Keratinocyte (primary cell): ENCODE measurements around the gene IL4R. TPM values are rescaled to one million over a fixed set of nuclear protein-coding genes. Genes with fewer than 3 reads are reported as not detected.

ENCODE experiments used
- DNase-seq: peaks from one replicate; pipeline ENCODE4 v3.0.0-alpha.2; 2011; ENCODE audit warnings: low read depth, missing footprints, low spot score
- FAIRE-seq: peaks from 2 replicates; lab custom pipeline; 2011; peaks lifted over from hg19 to GRCh38; lab: Jason Lieb, UNC
- H2AFZ ChIP-seq: 2 replicates; pipeline ENCODE4 v1.6.0; 2012; ENCODE audit warnings: low read length, control low read depth, inconsistent platforms; ENCODE audit not compliant: control insufficient read depth
- H3K27ac ChIP-seq: 2 replicates; pipeline ENCODE4 v1.5.1; 2011; ENCODE audit warnings: low read length; ENCODE audit not compliant: control insufficient read depth, insufficient read depth
- H3K27me3 ChIP-seq: 3 replicates; pipeline ENCODE4 v1.6.0; 2011; ENCODE audit warnings: low read length; ENCODE audit not compliant: control insufficient read depth, insufficient read depth; ENCODE audit errors: extremely low read depth
- H3K36me3 ChIP-seq, 2 experiments: 2 replicates in 1 of 2; 3 replicates in 1 of 2; pipeline ENCODE4 v1.5.1; 2011; ENCODE audit warnings: low read length in 2 of 2, mild to moderate bottlenecking in 1 of 2; ENCODE audit not compliant: control insufficient read depth in 2 of 2, insufficient read depth in 2 of 2; ENCODE audit errors: extremely low read depth in 1 of 2
- H3K4me1 ChIP-seq: 3 replicates; pipeline ENCODE4 v1.5.1; 2011; ENCODE audit warnings: low read length; ENCODE audit not compliant: control insufficient read depth, insufficient read depth; ENCODE audit errors: extremely low read depth
- H3K4me2 ChIP-seq: 3 replicates; pipeline ENCODE4 v1.6.0; 2011; ENCODE audit warnings: low read depth, low read length; ENCODE audit not compliant: control insufficient read depth, insufficient read depth; ENCODE audit errors: extremely low read depth
- H3K4me3 ChIP-seq, 3 experiments: fragments of 200-600 bp in 1 of 3; sonication (generic) in 1 of 3; 2 replicates in 2 of 3; 3 replicates in 1 of 3; pipeline ENCODE4 v1.5.1; 2011 to 2016; ENCODE audit warnings: low read length in 3 of 3, mild to moderate bottlenecking in 3 of 3, control low read depth in 2 of 3, inconsistent platforms in 1 of 3, low read depth in 1 of 3, mixed read lengths in 1 of 3, mixed run types in 1 of 3, moderate library complexity in 1 of 3; ENCODE audit not compliant: control insufficient read depth in 2 of 3, insufficient read depth in 2 of 3; ENCODE audit errors: extremely low read depth in 1 of 3
- H3K79me2 ChIP-seq: 2 replicates; pipeline ENCODE4 v1.6.0; 2012; ENCODE audit warnings: low read length; ENCODE audit not compliant: control insufficient read depth, insufficient read depth
- H3K9ac ChIP-seq: 3 replicates; pipeline ENCODE4 v1.6.0; 2011; ENCODE audit warnings: low read length; ENCODE audit not compliant: control insufficient read depth, insufficient read depth; ENCODE audit errors: extremely low read depth
- H3K9me1 ChIP-seq: 3 replicates; pipeline ENCODE4 v1.6.0; 2011; ENCODE audit warnings: low read length; ENCODE audit not compliant: control insufficient read depth, insufficient read depth; ENCODE audit errors: extremely low read depth
- H3K9me3 ChIP-seq: 2 replicates; pipeline ENCODE4 v1.5.1; 2012; ENCODE audit warnings: low read depth, low read length; ENCODE audit not compliant: control insufficient read depth
- H4K20me1 ChIP-seq: 3 replicates; pipeline ENCODE4 v1.6.0; 2011; ENCODE audit warnings: low read length; ENCODE audit not compliant: control insufficient read depth, insufficient read depth; ENCODE audit errors: extremely low read depth
- EZH2 ChIP-seq: IDR thresholded peaks from one replicate; pipeline ENCODE4 v1.6.1; 2012; ENCODE audit warnings: inconsistent platforms, mild to moderate bottlenecking, low read length, moderate library complexity
- dilution Hi-C: fragments of 300-500 bp; cut with MboI; formaldehyde crosslinking; loops from one replicate; pipeline ENCODE4 v1.7.0; 2020; ENCODE audit warnings: low sequenced_read_pairs; ENCODE audit not compliant: extremely low pct_ligation_motif_present
- polyA plus RNA-seq, 5 experiments: library from polyadenylated mRNA; depleted of rRNA in 3 of 5; stranded (reverse) in 3 of 5; stranded (forward) in 1 of 5; unstranded in 1 of 5; fragments of >200 nt; gene quantifications; 1 replicate in 1 of 5; 2 replicates in 3 of 5; 3 replicates in 1 of 5; pipeline versions ENCODE4 v1.2.1 to v1.2.3, GENCODE V29; 2011 to 2012; ENCODE audit warnings: missing spikeins in 2 of 5, low read depth in 1 of 5, low replicate concordance in 1 of 5
- TF ChIP-seq, protein P1 (sequence below), 3 experiments: IDR thresholded peaks in 1 of 3; conservative IDR thresholded peaks in 1 of 3; optimal IDR thresholded peaks in 1 of 3; 2 replicates in 2 of 3; 3 replicates in 1 of 3; pipeline versions ENCODE3 to v1.5.1; 2011; ENCODE audit warnings: low read length in 3 of 3, mild to moderate bottlenecking in 3 of 3, moderate library complexity in 2 of 3, control low read depth in 1 of 3, inconsistent platforms in 1 of 3; ENCODE audit not compliant: insufficient read depth in 2 of 3; ENCODE audit errors: extremely low read depth in 1 of 3

Gene IL4R
- polyA plus RNA-seq, 1 donor (not counting 4 experiments of a cell fraction or from before 2014, with no cell fraction given), result 60.5 TPM

GRCh38 chr16:27402569-27402963 lies 88.8 kb downstream of the IL4R start:
- DNase-seq (no peak), FAIRE-seq (no peak)
- Histone ChIP-seq H3K27ac (no peak overlapping the region), H2AFZ (no peak overlapping the region), H3K4me2 (no peak overlapping the region), H3K4me1 (no peaks in the 10 kb centered on the region), H3K9me1 (no peaks in the 10 kb centered on the region), H3K9me3 (no peaks in the 10 kb centered on the region), H3K4me3 (no peak overlapping the region), H4K20me1 (no peaks in the 10 kb centered on the region), H3K79me2 (no peaks in the 10 kb centered on the region), H3K36me3 (no peaks in the 10 kb centered on the region), H3K27me3 (peaks cover 29% of the 10 kb centered on the region), H3K9ac (no peak overlapping the region)
- no peak for TF ChIP-seq EZH2
- TF ChIP-seq, protein P1, sequence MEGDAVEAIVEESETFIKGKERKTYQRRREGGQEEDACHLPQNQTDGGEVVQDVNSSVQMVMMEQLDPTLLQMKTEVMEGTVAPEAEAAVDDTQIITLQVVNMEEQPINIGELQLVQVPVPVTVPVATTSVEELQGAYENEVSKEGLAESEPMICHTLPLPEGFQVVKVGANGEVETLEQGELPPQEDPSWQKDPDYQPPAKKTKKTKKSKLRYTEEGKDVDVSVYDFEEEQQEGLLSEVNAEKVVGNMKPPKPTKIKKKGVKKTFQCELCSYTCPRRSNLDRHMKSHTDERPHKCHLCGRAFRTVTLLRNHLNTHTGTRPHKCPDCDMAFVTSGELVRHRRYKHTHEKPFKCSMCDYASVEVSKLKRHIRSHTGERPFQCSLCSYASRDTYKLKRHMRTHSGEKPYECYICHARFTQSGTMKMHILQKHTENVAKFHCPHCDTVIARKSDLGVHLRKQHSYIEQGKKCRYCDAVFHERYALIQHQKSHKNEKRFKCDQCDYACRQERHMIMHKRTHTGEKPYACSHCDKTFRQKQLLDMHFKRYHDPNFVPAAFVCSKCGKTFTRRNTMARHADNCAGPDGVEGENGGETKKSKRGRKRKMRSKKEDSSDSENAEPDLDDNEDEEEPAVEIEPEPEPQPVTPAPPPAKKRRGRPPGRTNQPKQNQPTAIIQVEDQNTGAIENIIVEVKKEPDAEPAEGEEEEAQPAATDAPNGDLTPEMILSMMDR (optimal IDR thresholded peaks at IDR 0.05 in 1 of 3, IDR thresholded peaks at IDR 0.05 in 1 of 3, conservative IDR thresholded peaks at IDR 0.05 in 1 of 3; ENCODE audit: extremely low read depth in 1 of 3, insufficient read depth in 2 of 3, low read length in 3 of 3), result no peak
- dilution Hi-C loops, result no loop called here

DNA sequence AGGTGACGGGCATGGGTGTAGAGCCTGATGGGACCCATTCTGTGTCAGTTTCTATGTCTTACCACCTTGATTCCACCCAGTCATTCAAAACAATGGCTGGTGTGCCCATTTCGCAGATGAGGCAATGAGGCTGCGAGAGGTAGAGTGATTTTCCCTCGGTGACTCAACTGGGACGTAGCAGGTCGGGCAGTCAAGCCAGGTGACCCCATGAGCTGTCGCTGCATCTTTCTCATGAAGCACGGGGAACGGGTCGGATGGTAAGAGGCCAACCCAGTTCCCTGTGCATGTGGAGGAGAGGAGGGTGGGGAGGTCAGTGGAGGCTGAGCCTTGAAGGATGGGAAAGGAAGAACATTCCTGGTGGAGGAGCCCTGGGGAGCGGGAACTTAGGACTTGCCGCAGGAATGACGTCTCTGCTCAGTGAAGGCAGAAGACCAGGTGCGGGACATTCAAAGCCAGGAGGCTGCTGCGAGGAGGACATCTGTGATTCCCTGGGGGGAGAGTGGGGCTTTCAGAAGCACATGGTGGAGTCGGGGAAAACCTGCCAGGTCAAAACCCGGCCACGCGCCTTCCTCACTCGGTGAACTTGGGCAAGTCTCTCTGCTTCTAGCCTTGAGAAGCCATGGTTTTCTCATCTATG lies 89.3 kb downstream of the IL4R start:
- H3K27me3 ChIP-seq, result peaks cover 29% of the 10 kb centered on the region
- H3K9ac ChIP-seq, result no peak overlapping the region
- H3K79me2 ChIP-seq, result no peaks in the 10 kb centered on the region
- TF ChIP-seq, protein P1 (optimal IDR thresholded peaks at IDR 0.05 in 1 of 3, IDR thresholded peaks at IDR 0.05 in 1 of 3, conservative IDR thresholded peaks at IDR 0.05 in 1 of 3; ENCODE audit: extremely low read depth in 1 of 3, insufficient read depth in 2 of 3, low read length in 3 of 3), result no peak
- no peak overlapping the region for H3K27ac ChIP-seq
- H3K4me1 ChIP-seq, result peaks cover under 1% of the 10 kb centered on the region
- no peak overlapping the region for H2AFZ ChIP-seq
- no peaks in the 10 kb centered on the region for H4K20me1 ChIP-seq
- no peaks in the 10 kb centered on the region for H3K9me1 ChIP-seq
- no peaks in the 10 kb centered on the region for H3K36me3 ChIP-seq
- no peak for DNase-seq
- dilution Hi-C loops, result no loop called here
- no peak overlapping the region for H3K4me3 ChIP-seq
- H3K9me3 ChIP-seq, result no peaks in the 10 kb centered on the region
- no peak for FAIRE-seq
- no peak overlapping the region for H3K4me2 ChIP-seq
